HEK293 (cell line): ENCODE data around the gene ZNF830.
A peak's percentile ranks its signal among the peaks of the same experiment; 100 is the strongest.

Experiments used
- BCL11A ChIP-seq: fragments of 450-650 bp; formaldehyde crosslinking; IDR thresholded peaks from 2 replicates; pipeline ENCODE4 v1.5.1; 2016; ENCODE audit warnings: low read depth, missing biosample characterization, missing genetic modification characterization
- ELK4 ChIP-seq: IDR thresholded peaks from 2 replicates; pipeline ENCODE4 v1.6.1; 2011; ENCODE audit warnings: mild to moderate bottlenecking, low read depth, low read length, borderline replicate concordance
- GLIS1 ChIP-seq: fragments of 450-650 bp; formaldehyde crosslinking; IDR thresholded peaks from 2 replicates; pipeline ENCODE4 v1.5.1; 2016; ENCODE audit warnings: missing biosample characterization, missing genetic modification characterization
- KLF1 ChIP-seq: fragments of 450-650 bp; formaldehyde crosslinking; IDR thresholded peaks from 2 replicates; pipeline ENCODE4 v1.5.1; 2016; ENCODE audit warnings: missing biosample characterization, missing genetic modification characterization
- MEIS1 ChIP-seq: sonication (generic); formaldehyde crosslinking; IDR thresholded peaks from 2 replicates; pipeline ENCODE4 v1.8.1; 2022; ENCODE audit warnings: missing genetic modification reagents, mild to moderate bottlenecking, borderline replicate concordance
- OVOL3 ChIP-seq: fragments of 450-650 bp; formaldehyde crosslinking; IDR thresholded peaks from 2 replicates; pipeline ENCODE4 v1.5.1; 2016; ENCODE audit warnings: missing biosample characterization, missing genetic modification characterization
- RBAK ChIP-seq: fragments of 450-650 bp; formaldehyde crosslinking; IDR thresholded peaks from 2 replicates; pipeline ENCODE4 v1.5.1; 2016; ENCODE audit warnings: missing biosample characterization, missing genetic modification characterization
- REPIN1 ChIP-seq: fragments of 450-650 bp; formaldehyde crosslinking; IDR thresholded peaks from 2 replicates; pipeline ENCODE4 v1.5.1; 2017; ENCODE audit warnings: missing biosample characterization, missing genetic modification characterization, low read depth
- SALL2 ChIP-seq: fragments of 450-650 bp; formaldehyde crosslinking; IDR thresholded peaks from 2 replicates; pipeline ENCODE4 v1.5.0; 2017; ENCODE audit warnings: missing biosample characterization, mild to moderate bottlenecking, missing genetic modification characterization, borderline replicate concordance
- SCRT2 ChIP-seq: fragments of 450-650 bp; formaldehyde crosslinking; IDR thresholded peaks from 2 replicates; pipeline ENCODE4 v1.5.1; 2016; ENCODE audit warnings: missing biosample characterization, missing genetic modification characterization
- SP2 ChIP-seq: fragments of 450-650 bp; formaldehyde crosslinking; IDR thresholded peaks from 2 replicates; pipeline ENCODE4 v1.5.1; 2016; ENCODE audit warnings: missing biosample characterization, missing genetic modification characterization
- SP7 ChIP-seq: fragments of 450-650 bp; formaldehyde crosslinking; IDR thresholded peaks from 2 replicates; pipeline ENCODE4 v1.5.1; 2016; ENCODE audit warnings: missing biosample characterization, missing genetic modification characterization
- TRIM28 ChIP-seq: IDR thresholded peaks from 2 replicates; pipeline ENCODE4 v1.6.1; 2011; ENCODE audit warnings: low read length, control low read depth, borderline replicate concordance
- ZBTB10 ChIP-seq: fragments of 450-650 bp; formaldehyde crosslinking; IDR thresholded peaks from 2 replicates; pipeline ENCODE4 v1.5.1; 2016; ENCODE audit warnings: missing biosample characterization, missing genetic modification characterization
- ZBTB20 ChIP-seq: fragments of 450-650 bp; formaldehyde crosslinking; IDR thresholded peaks from 2 replicates; pipeline ENCODE4 v1.5.1; 2016; ENCODE audit warnings: missing biosample characterization, missing genetic modification characterization
- ZBTB21 ChIP-seq: fragments of 450-650 bp; formaldehyde crosslinking; IDR thresholded peaks from 2 replicates; pipeline ENCODE4 v1.5.1; 2017; ENCODE audit warnings: missing biosample characterization, missing genetic modification characterization
- ZFP3 ChIP-seq: fragments of 450-650 bp; formaldehyde crosslinking; IDR thresholded peaks from 2 replicates; pipeline ENCODE4 v1.5.1; 2016; ENCODE audit warnings: low read depth, missing biosample characterization, missing genetic modification characterization
- ZIC2 ChIP-seq: fragments of 450-650 bp; formaldehyde crosslinking; IDR thresholded peaks from 2 replicates; pipeline ENCODE4 v1.5.1; 2016; ENCODE audit warnings: missing biosample characterization, missing genetic modification characterization
- ZNF16 ChIP-seq: fragments of 450-650 bp; formaldehyde crosslinking; IDR thresholded peaks from 2 replicates; pipeline ENCODE4 v1.5.1; 2016; ENCODE audit warnings: low read depth, missing biosample characterization, missing genetic modification characterization
- ZNF18 ChIP-seq: fragments of 450-650 bp; formaldehyde crosslinking; IDR thresholded peaks from 2 replicates; pipeline ENCODE4 v1.5.1; 2016; ENCODE audit warnings: missing biosample characterization, missing genetic modification characterization
- ZNF184 ChIP-seq: fragments of 450-650 bp; IDR thresholded peaks from 2 replicates; pipeline ENCODE4 v1.5.1; 2018; ENCODE audit warnings: missing biosample characterization, mild to moderate bottlenecking, missing genetic modification characterization
- ZNF19 ChIP-seq: fragments of 450-650 bp; formaldehyde crosslinking; IDR thresholded peaks from 2 replicates; pipeline ENCODE4; 2016; ENCODE audit warnings: missing biosample characterization, missing genetic modification characterization, low read depth
- ZNF292 ChIP-seq: fragments of 450-650 bp; formaldehyde crosslinking; IDR thresholded peaks from 2 replicates; pipeline ENCODE4 v1.5.1; 2016; ENCODE audit warnings: low read depth, missing biosample characterization, missing genetic modification characterization, borderline replicate concordance
- ZNF37A ChIP-seq: fragments of 450-650 bp; IDR thresholded peaks from 2 replicates; pipeline ENCODE4 v1.5.1; 2018; ENCODE audit warnings: missing biosample characterization, missing genetic modification characterization
- ZNF394 ChIP-seq: fragments of 450-650 bp; formaldehyde crosslinking; IDR thresholded peaks from 2 replicates; pipeline ENCODE4 v1.5.1; 2016; ENCODE audit warnings: missing biosample characterization, missing genetic modification characterization, mild to moderate bottlenecking, moderate library complexity, borderline replicate concordance
- ZNF404 ChIP-seq: fragments of 450-650 bp; formaldehyde crosslinking; IDR thresholded peaks from 2 replicates; pipeline ENCODE4 v1.5.1; 2017; ENCODE audit warnings: missing biosample characterization, missing genetic modification characterization
- ZNF473 ChIP-seq: fragments of 450-650 bp; formaldehyde crosslinking; IDR thresholded peaks from 2 replicates; pipeline ENCODE4 v1.5.1; 2017; ENCODE audit warnings: missing biosample characterization, missing genetic modification characterization
- ZNF514 ChIP-seq: fragments of 450-650 bp; formaldehyde crosslinking; IDR thresholded peaks from 2 replicates; pipeline ENCODE4 v1.5.1; 2016; ENCODE audit warnings: missing biosample characterization, missing genetic modification characterization
- ZNF555 ChIP-seq: fragments of 450-650 bp; formaldehyde crosslinking; conservative IDR thresholded peaks from 2 replicates; pipeline ENCODE4 v1.5.1; 2017; ENCODE audit warnings: missing biosample characterization, mild to moderate bottlenecking, missing genetic modification characterization, inconsistent platforms
- ZNF560 ChIP-seq: fragments of 450-650 bp; formaldehyde crosslinking; IDR thresholded peaks from 2 replicates; pipeline ENCODE4 v1.5.1; 2017; ENCODE audit warnings: missing biosample characterization, missing genetic modification characterization, borderline replicate concordance
- ZNF596 ChIP-seq: fragments of 450-650 bp; IDR thresholded peaks from 2 replicates; pipeline ENCODE4 v1.5.0; 2018; ENCODE audit warnings: missing biosample characterization, mild to moderate bottlenecking, missing genetic modification characterization, moderate library complexity
- ZNF610 ChIP-seq: fragments of 450-650 bp; formaldehyde crosslinking; IDR thresholded peaks from 2 replicates; pipeline ENCODE4 v1.5.1; 2016; ENCODE audit warnings: missing biosample characterization, missing genetic modification characterization, borderline replicate concordance
- ZNF621 ChIP-seq: fragments of 450-650 bp; formaldehyde crosslinking; IDR thresholded peaks from 2 replicates; pipeline ENCODE4 v1.5.1; 2017; ENCODE audit warnings: missing biosample characterization, missing genetic modification characterization
- ZNF623 ChIP-seq: fragments of 450-650 bp; formaldehyde crosslinking; IDR thresholded peaks from 2 replicates; pipeline ENCODE4 v1.5.1; 2016; ENCODE audit warnings: missing biosample characterization, missing genetic modification characterization
- ZNF629 ChIP-seq: fragments of 450-650 bp; formaldehyde crosslinking; IDR thresholded peaks from 2 replicates; pipeline ENCODE4 v1.5.1; 2017; ENCODE audit warnings: missing biosample characterization, missing genetic modification characterization
- ZNF707 ChIP-seq: fragments of 450-650 bp; formaldehyde crosslinking; IDR thresholded peaks from 2 replicates; pipeline ENCODE4 v1.5.1; 2016; ENCODE audit warnings: missing biosample characterization, missing genetic modification characterization
- ZNF747 ChIP-seq: fragments of 450-650 bp; formaldehyde crosslinking; IDR thresholded peaks from 2 replicates; pipeline ENCODE4 v1.5.1; 2016; ENCODE audit warnings: missing biosample characterization, missing genetic modification characterization
- ZNF791 ChIP-seq: fragments of 450-650 bp; formaldehyde crosslinking; IDR thresholded peaks from 2 replicates; pipeline ENCODE4 v1.5.1; 2016; ENCODE audit warnings: missing biosample characterization, missing genetic modification characterization

Gene ZNF830

DNA sequence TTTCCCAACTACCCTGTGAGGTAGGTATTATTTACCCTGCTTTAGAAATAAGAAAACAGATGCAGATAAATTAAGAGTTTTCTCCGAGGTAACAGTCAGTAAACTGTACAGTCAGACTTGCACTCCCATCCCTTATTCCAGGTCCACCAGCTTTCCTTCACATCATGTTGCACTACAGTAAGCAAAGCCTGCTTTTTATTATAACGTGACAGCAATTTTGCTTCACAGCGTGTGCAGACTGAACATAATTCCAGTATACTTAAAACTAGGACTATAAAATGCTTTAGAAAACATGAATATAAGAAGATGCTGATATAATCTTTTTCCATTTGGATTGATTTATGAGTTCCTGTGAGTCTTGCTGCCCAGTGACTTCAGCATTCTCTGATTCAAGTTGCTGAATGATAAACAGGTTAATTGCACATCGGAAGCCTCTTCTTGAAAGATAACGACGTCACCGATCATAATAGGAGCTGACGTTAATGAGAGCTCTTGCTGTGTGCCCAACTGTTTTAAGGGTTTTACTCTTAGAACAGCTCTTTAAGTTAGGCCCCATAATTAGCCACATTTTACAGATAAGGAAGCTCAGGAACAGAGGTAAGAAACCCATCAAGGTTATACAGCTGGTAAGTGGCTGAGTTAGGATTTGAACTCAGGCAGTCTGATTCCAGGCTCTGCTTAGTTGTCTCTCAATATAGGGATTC, 20.4 kb downstream of the ZNF830 start (continued):
- TF ChIP-seq ZBTB10 (no peak), ELK4 (no peak), ZNF747 (tag by site-specific recombination) (no peak), ZBTB21 (tag by site-specific recombination) (peak; percentile 94), MEIS1 (CRISPR knock-in tag) (no peak), RBAK (no peak), OVOL3 (tag by site-specific recombination) (peak; percentile 97), ZNF610 (tag by site-specific recombination) (peak; percentile 87), ZNF404 (tag by site-specific recombination) (no peak), ZNF707 (no peak), SALL2 (no peak), ZNF16 (tag by site-specific recombination) (no peak), ZNF18 (tag by site-specific recombination) (peak; percentile 94), SP2 (tag by site-specific recombination) (peak; percentile 34; the same call in 1 of the 2 replicates), KLF1 (tag by site-specific recombination) (no peak), ZNF394 (tag by site-specific recombination) (peak; percentile 82), ZNF292 (tag by site-specific recombination) (no peak), ZNF596 (tag by site-specific recombination) (peak; percentile 84), BCL11A (peak; percentile 98), ZNF791 (tag by site-specific recombination) (no peak), GLIS1 (tag by site-specific recombination) (peak; percentile 62; the same call in 1 of the 2 replicates), ZNF623 (peak; percentile 49), ZFP3 (tag by site-specific recombination) (peak; percentile 13; the same call in 1 of the 2 replicates), ZNF184 (tag by site-specific recombination) (peak; percentile 90), ZNF621 (tag by site-specific recombination) (no peak), ZNF473 (tag by site-specific recombination) (no peak), ZNF555 (no peak), TRIM28 (peak; percentile 43; the same call in 1 of the 2 replicates), ZNF560 (tag by site-specific recombination) (no peak), ZNF629 (tag by site-specific recombination) (peak; percentile 99), SCRT2 (tag by site-specific recombination) (peak; percentile 87), SP7 (peak; percentile 100), ZIC2 (tag by site-specific recombination) (peak; percentile 98), ZNF514 (no peak), ZBTB20 (no peak), ZNF37A (0 out of 2 replicates have a peak, but pooled peaks have one; percentile 7), ZNF19 (0 out of 2 replicates have a peak, but pooled peaks have one; percentile 55), REPIN1 (no peak)
